SK-N-SH treated with all-trans-retinoic acid at 6 μM for 48 hours (cell line): ENCODE data around the gene MBNL3.

Experiments
- ARNTL ChIP-seq: fragments of 450-650 bp; formaldehyde crosslinking; IDR thresholded peaks from 2 replicates; pipeline ENCODE4 v1.5.0; 2020; ENCODE audit warnings: low read depth, mild to moderate bottlenecking, moderate library complexity, borderline replicate concordance
- BACH2 ChIP-seq: fragments of 250-450 bp; sonication (Bioruptor Pico); IDR thresholded peaks from 2 replicates; pipeline ENCODE4 v1.9.0; 2021; ENCODE audit warnings: mild to moderate bottlenecking, borderline replicate concordance
- CREB5 ChIP-seq: fragments of 250-450 bp; sonication (Bioruptor Pico); IDR thresholded peaks from 2 replicates; pipeline ENCODE4 v1.5.1; 2020; ENCODE audit warnings: low read depth, mild to moderate bottlenecking, moderate library complexity
- CSRNP3 ChIP-seq: fragments of 250-450 bp; sonication (Bioruptor Pico); IDR thresholded peaks from 2 replicates; pipeline ENCODE4 v1.5.1; 2021; ENCODE audit warnings: mild to moderate bottlenecking, moderate library complexity
- PATZ1 ChIP-seq: fragments of 250-450 bp; sonication (Bioruptor Pico); IDR thresholded peaks from 2 replicates; pipeline ENCODE4 v1.8.0; 2020; ENCODE audit warnings: mild to moderate bottlenecking, moderate library complexity, borderline replicate concordance
- POU6F1 ChIP-seq: fragments of 250-450 bp; sonication (Bioruptor Pico); IDR thresholded peaks from 2 replicates; pipeline ENCODE4 v1.8.0; 2021; ENCODE audit warnings: low read depth, mild to moderate bottlenecking, moderate library complexity, borderline replicate concordance
- RARB ChIP-seq: fragments of 250-450 bp; sonication (Bioruptor Pico); IDR thresholded peaks from 2 replicates; pipeline ENCODE4 v1.8.0; 2021; ENCODE audit warnings: mild to moderate bottlenecking, moderate library complexity
- TCF4 ChIP-seq: fragments of 250-450 bp; sonication (Bioruptor Pico); IDR thresholded peaks from 2 replicates; pipeline ENCODE4 v1.8.0; 2021; ENCODE audit warnings: mild to moderate bottlenecking, moderate library complexity, borderline replicate concordance
- ZC3H10 ChIP-seq: fragments of 250-450 bp; sonication (Bioruptor Pico); IDR thresholded peaks from 2 replicates; pipeline ENCODE4 v1.5.1; 2021; ENCODE audit warnings: mild to moderate bottlenecking, moderate library complexity
- ZFP3 ChIP-seq: fragments of 250-450 bp; sonication (Bioruptor Pico); IDR thresholded peaks from 2 replicates; pipeline ENCODE4 v1.5.0; 2020; ENCODE audit warnings: mild to moderate bottlenecking, moderate library complexity
- ZFP30 ChIP-seq: fragments of 450-650 bp; formaldehyde crosslinking; IDR thresholded peaks from 2 replicates; pipeline ENCODE4 v1.5.0; 2022; ENCODE audit warnings: mild to moderate bottlenecking, moderate library complexity
- ZNF8 ChIP-seq: fragments of 450-650 bp; formaldehyde crosslinking; IDR thresholded peaks from 2 replicates; pipeline ENCODE4 v1.5.0; 2020; ENCODE audit warnings: mild to moderate bottlenecking, moderate library complexity

- TF ChIP-seq ZFP3 (CRISPR knock-in tag) (no peak), ARNTL (CRISPR knock-in tag) (no peak), ZC3H10 (CRISPR knock-in tag) (no peak), TCF4 (CRISPR knock-in tag) (no peak), POU6F1 (CRISPR knock-in tag) (no peak), CSRNP3 (CRISPR knock-in tag) (no peak), PATZ1 (CRISPR knock-in tag) (no peak), RARB (CRISPR knock-in tag) (no peak), ZFP30 (CRISPR knock-in tag) (no peak), ZNF8 (CRISPR knock-in tag) (no peak), BACH2 (no peak), CREB5 (no peak)
Measured at GRCh38 chrX:132468454-132468853, 20.4 kb downstream of the MBNL3 start.
